Hepatic stellate cell (primary cell): Measurements from ENCODE around the gene ANKS6.

ENCODE experiments used
- DNase-seq: peaks from one replicate; pipeline ENCODE4 v3.0.0; 2011; ENCODE audit warnings: low spot score

The ANKS6 gene

DNA sequence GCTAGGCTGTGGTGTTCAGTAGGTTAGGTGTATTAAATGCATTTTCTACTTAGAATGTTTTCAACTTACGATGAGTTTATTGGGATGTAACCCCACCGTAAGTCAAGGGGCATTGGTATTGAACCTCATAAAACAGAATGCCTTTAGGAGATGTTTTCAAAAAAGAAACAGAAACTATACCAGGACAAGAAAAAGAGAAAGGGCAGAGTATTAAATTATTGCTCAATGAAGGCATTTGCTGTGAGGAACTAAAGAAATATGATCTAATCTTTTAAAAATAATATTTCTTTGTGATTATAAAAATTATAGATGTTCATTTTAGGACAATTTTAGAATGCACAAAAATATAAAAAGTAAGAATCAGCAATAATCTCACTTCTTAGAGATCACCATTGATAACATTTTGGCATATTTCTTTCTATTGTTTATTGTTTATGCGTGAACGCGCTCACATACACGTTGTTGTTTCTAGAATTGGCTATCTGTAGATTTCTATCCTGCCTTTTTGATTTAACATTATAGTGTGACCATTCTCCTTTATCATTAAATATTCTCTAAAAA, 19.1 kb upstream of the ANKS6 start:
- no peak for DNase-seq

DNA sequence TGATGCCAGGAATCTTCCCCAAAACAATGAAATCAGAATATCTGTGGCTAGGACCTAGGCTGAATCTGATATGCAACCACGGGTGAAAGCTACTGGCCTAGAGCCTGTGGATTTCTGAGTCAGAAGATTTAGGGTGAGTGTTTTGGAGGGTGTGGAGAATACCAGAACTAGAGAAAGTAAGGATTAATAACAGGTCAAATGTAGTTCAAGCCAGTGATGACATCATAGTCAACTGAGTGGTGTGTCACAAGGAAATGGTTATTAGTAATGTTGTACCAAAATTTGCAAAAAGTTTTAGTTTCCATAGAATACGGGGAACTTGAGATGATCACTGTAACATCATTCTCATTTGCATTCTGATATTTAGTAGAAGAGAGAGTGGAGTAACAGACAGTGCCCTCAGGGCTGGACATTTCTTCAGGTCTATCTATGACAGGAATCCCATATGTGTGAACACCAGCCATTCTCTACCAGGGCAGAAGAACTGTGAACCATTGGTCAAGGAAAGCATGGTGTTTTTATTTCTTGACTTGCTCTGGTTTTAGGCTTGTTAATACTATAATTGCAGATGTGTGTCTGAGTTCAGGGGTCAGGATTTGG, 14.8 kb upstream of the ANKS6 start:
- DNase-seq: peak; percentile 77

DNA sequence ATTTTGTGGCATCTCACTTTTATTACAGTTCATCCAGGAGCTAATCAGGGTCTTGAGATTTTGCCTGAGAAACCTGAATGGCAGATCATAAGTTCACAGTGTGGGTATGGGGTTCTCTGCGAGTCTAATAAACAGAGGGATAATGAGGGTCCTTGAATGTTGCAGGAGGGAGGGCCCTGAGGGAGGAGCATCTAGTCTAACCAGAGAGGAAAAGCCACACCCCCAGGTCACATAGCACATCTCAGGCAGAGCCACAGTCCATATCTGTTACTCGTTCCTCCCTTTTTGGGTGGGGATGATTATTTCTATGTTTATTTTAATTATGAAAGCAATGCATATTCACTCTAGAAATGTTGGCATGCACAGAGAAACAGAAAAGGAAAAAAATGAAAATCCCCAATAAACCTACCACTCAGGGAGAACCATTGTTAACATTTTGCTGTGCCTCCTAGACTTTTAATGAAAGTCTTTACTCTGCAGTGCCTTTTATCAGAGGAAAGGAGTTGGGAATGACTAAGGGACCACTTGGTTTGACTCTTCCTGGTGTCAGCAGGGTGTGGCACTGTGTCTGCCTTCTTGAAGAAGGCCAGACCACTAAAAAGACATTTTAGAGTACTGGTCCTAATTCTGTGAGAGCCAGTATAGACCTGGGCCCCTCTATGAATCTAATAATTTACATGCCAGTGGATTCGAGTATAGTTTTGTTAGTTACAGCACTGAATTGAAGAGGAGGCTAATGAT, 13.9 kb upstream of the ANKS6 start:
- DNase-seq: no peak

DNA sequence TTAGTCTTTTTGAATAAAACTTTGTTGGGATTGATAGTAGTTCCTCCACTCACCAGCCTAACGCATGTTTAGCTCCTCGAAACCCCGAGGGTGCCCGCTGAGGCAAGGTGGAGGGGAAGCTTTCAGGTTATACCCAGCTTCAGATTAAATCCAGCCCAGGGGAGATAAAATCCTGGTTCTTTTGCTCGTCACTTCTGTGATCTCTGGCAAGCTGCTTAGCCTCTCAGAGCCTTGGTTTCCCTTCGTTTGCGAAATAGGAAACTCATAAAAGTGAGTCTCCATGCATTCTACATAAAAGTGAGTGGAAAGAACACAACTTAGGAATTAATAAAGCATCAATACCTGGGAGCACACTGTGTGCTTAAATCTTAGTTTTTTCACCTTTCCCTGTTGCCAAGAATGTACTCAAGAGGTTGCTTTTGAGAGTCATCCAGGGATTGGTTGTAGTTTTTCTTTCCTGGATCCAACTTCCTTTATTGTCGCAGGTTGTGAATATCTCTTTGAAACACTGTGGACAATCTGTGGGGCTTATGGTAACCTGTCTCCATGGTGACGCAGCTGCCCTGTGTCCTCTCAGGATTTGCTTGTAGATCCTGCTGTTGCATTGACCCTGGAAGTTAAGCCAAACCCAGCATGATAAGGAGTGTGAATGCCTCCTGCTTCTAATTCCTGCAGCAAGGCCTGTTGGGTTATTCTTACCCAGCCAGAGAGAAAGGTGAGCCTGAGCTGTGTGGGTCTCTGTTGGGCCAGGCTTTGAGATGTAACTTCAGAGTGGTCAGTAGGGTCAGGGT, 13.2 kb upstream of the ANKS6 start:
- DNase-seq: no peak

DNA sequence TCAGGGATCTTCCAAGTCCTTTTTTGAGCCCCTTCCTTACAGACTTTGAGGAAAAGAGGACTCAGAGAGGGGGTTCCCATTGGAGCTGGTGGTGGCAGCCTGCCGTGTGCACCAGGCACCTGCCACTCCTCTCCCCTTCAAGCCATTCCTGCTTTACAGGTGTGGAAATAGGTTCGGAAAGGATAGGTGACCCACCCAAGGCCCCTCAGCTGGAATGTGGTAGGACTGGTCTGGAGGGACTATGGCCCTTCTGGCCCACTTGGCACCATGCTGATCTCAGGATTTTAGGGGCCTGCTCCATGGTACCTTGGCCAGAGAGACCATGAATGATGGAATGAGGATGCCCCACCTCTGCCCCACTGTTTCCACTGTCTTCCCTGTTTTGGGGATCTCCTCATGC, 12.5 kb upstream of the ANKS6 start:
- no peak for DNase-seq

DNA sequence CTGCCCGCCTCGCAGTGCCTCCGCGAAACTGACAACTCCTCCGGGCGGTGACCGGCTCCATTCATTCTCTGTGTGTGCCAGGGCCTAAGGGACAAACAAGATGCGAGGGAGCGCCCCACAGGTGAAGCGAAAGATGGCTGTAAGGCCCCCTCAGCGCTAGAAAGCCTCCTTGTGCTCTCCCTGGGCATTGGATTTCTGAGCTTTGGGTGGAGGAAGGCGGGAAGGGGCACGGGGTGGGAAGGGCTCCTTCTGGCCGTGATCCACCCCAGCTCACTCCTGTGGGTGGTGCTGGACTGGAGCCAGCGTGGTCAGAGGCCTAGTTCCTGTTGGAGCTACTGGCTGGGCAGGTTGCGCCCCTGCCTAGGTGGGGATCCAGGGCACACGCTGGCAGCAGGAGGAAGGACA, 12.1 kb upstream of the ANKS6 start:
- no peak for DNase-seq

DNA sequence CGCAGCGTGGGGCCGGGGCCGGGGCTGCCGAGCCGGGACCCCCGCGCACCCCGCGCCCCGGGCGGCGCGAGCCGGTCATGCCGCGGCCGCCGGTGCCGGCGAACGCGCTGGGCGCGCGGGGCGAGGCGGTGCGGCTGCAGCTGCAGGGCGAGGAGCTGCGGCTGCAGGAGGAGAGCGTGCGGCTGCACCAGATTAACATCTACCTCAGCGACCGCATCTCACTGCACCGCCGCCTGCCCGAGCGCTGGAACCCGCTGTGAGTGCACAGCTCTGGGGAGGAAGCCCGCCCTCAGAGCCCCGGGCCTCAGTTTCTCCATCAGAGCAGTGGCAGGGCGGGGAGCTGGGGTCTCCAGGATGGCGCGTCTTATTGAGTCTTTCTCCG, 11.4 kb upstream of the ANKS6 start:
- no peak for DNase-seq

DNA sequence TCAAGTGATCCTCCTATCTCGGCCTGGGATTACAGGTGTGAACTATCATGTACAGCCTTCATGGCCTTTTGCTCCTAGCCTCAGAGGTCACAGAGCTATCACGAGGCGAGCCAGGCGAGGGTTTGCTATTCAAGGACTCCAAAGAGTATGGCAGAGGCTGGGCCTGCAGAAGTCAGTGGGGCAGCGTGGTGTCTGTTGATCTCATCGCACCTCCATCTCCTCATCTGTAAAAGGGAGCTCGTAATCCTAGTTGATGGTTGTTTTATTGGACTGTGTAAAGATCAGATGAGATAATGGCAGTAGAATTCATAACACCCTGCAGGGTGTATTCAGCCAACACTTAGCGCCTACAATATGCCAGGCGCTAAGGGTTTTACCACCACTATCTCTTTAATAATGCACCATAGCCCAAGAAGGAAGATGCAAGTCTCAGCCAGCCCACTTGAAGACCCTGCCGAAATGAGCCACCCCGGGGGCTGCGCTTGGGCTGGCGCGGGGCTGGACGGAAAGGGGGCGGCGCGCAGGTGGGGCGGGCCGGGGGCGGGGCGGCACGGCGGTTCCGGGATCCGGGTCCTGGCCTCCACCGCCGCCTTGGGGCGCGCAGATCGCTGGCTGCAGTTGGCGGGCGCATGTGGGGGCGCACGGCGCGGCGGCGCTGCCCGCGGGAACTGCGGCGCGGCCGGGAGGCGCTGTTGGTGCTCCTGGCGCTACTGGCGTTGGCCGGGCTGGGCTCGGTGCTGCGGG, 10.9 kb upstream of the ANKS6 start, which contains the start of gene GALNT12:
Gene GALNT12, plus strand, starts transcription at position 601 of the 744 bp plus-strand sequence. Its CDS starts 29 bp downstream, at position 630.
- DNase-seq: no peak

DNA sequence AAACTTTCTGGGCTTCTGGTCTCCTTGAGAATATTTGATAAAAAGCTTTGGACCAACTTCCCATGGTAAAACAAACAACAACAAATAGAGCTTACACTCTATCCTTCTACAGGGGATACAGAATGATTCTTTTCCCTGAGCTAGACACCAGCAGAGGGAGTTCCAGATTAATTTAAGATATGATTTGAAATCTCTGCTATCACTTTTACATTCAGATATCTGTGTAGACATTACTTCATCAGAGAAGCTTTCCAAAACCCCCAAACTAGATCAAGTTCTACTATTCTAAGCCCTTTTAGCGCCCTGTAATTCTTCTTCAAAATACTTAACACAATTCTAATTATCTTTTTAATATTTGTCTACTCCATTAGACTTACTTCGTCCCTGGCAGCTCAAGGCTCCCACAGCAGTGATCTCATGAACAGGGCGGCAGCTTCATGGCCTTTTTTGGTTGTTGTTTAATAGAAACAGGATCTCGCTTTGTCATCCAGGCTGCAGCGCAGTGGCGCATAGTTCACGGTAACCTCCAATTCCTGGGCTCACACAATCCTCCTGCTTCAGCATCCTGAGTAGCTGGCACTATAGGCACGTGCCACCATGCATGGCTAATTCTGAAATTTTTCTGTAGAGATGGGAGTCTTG, 10.2 kb upstream of the ANKS6 start:
- peak; percentile 36 for DNase-seq

DNA sequence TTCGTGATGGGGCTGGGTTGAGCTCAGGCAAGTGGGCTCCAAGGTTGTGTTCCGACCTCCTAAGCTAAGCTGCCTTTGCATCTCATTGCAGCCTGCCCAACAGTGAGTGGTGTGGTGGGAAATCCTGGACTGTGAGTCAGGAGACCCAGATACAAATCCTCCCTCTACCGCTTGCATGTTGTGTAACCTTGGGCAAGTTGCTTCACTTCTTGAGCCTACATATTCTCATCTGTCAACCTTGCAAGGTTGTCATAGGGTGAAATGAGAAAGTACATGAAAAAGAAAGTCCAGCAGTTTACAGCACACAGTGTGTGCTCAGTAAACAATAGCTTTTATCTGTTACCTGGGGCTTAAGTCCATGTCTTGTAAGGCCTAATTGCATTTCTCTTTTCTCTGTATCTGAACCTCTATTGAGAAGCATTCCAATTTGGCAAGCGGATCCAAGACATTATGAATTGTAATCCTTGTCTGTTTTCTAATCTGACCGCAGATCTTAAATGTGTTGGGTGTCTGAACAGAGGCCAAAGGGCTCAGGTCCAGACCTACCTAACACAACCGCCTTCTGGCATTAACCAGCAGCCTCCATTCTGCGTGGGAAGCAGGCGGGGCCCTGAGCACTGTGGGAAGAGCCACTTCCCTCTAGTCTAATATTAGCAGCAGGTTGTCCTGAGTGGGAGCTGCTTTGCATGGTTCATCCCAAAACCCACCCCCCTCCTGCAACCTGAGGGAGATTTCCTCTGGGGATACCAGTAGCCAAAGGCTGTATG, 9.3 kb upstream of the ANKS6 start:
- DNase-seq: no peak

DNA sequence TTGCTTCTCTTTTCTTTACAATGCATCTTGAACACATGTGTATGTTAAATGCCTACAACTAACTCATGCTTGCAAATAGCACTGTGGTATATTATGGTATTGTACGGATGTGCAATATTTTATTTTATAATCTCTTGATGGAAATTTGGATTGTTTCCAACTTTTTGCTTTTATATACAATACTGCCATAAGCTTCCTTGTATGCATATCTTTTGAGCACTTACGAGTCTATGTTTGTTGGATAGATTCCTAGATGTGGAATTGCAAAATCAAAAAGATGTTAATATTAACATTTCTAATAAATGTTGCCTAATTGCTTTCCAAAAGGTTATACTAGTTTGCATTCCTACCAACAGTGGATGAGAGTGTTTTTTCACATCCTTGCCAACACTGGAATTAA, 7.7 kb upstream of the ANKS6 start:
- DNase-seq: no peak

DNA sequence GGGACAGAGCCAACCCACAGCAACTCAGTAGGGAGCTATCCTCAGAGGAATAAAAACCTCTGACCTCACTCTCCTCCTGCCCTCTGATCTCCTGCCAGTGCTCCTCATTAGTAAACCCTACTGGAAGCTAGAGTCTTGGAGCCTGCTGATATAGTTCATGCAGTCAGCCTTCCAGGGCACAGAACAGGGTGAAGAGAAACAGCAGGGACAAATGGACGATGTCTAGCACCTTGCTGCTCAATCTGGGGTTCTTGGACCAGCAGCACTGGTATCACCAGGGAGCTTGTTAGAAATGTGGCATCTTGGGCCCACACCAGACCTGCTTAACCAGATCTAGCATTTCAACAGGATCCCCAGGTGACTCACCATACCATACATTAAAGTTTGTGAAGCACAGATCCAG, 5.6 kb upstream of the ANKS6 start:
- no peak for DNase-seq

DNA sequence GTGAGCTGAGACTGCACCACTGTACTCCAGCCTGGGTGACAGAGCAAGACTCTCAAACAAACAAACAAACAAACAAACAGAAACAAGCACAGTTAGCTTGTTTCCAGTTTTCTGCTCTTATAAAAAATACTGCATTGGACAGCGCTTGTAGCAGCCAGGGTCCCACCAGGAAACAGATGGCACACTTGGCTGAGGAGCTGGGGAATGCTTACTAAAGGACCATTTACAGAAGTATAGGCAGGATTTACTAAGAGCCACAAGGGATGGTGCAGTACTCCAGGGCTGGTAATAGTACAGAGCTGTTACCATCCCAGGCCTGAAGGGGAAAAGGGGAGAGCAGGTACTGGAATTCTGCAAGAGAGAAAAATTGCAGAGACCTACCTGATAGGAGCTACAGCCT, 5.2 kb upstream of the ANKS6 start:
- no peak for DNase-seq

DNA sequence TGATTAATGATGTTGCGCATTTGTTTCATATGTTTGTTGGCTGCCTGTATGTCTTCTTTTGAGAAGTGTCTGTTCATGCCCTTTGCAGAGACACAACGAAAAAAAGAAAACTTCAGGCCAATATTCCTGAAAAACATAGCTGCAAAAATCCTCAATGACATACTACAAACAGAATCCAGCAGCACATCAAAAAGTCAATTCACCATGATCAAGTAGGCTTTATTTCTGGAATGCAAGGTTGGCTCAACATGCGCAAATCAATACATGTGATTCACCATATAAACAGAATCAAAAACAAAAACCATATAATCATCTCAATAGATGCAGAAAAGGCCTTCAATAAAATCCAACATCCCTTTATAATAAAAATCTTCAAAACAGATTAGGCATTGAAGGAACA, 1.9 kb upstream of the ANKS6 start:
- DNase-seq: no peak

DNA sequence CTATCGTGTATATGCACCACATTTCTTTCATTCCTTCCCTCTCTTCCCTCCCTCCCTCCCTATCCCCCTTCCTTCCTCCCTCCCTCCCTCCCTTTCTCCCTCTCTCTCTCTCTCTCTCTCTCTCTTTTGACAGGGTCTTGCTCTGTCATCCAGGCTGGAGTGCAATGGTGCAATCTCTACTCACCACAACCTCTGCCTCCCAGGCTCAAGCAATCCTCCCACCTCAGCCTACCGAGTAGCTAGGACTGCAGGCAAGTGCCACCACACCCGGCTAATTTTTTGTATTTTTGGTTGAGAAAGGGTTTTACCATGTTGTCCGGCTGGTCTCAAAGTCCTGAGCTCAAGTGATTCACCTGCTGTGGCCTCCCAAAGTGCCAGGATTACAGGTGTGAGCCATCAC, 1.1 kb upstream of the ANKS6 start:
- no peak for DNase-seq

DNA sequence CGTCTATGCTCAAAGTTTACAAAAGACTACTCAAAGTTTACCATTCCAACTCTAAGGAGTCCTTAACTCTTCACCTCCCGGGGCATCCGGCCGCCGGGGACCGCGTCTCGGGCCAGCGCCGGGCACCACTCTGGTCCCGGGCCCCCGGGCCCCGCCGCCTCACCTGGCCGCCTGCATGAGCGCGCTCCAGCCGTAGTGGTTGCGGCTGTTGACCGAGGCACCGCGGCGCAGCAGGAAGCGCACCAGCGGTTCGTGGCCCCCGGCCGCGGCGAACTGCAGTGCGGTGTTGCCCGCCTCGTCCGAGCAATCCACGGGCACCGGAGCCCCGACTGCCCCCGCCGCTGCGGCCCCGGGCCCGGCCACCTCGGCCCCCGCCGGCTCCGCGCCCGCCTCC, 388 bp downstream of the ANKS6 start:
- peak; percentile 36 for DNase-seq

DNA sequence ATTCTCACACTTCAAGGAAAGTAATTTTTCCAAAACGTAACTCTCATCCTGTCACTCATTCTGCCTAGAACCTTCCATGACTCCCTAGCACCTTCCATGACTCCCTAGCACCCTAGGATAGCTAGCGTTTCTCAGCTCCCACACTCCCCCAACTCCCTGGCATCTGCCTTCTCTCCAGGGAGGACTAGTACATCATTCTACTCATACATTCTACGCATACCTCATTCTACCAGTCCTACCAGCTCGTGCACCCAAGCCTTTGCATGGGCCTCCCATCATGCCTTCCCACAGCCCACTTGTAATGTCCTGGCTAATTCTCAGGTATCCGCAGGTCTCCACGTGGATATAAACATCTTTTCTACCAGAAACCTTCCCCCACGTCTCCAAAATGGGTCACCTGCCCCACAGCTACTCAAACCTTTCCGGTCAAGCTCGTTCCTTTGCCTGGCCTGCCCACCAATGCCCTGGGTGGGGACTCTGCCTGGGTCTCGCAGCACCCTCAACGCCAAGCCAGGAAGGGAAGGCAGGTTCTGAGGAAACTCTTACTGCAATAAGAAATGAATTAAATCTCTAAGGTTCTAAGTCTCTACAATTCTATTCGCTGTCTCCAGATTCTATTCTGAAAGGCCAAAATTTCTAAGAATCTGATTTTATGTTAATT, 930 bp downstream of the ANKS6 start:
- no peak for DNase-seq

DNA sequence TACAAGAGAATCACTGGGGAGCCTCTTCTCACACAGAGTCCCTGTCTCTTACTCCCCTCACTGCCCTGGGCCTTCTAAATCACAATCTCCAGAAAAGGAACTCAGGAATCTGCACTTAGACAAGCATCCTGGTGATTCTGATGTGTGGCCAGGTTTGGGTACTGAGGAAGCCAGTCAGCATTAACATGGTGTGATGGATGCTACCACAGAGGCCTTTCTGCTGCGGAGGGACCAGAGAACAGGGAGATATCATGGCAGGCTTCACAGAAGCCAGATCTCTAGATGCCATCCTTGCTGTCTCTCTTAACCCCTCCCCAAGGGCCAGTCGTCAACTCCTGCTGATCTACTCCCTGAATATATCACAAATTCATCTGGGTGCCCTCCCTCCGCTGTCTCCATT, 1.6 kb downstream of the ANKS6 start:
- no peak for DNase-seq

DNA sequence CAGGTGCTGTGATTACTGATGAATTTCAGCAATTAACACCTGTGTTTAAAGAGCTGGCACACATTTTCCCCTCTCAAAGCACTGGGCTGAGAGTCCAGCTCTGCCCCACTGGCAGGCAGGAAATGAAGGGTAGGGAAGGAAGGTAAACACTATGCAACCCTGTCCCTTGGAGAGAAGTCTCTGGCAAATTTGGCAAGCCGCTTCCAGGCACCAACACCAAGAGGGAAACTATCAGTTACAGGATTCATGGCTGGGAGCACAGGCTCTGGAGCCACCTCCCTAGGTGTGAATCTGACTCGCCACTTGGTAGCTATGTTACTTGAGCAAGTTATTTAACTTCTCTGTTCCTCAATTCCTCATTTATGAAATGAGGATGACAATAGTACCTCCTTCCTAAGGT, 3.3 kb downstream of the ANKS6 start:
- no peak for DNase-seq
